RWPE2 (cell line): ENCODE data around the gene TEX54.

Experiments used
- ATAC-seq: fragments of 200-7000 bp; cut with Tn5 transposase; 3 replicates; pipeline ENCODE4 v1.9.1; 2021; ENCODE audit warnings: low read depth
- DNase-seq: peaks from one replicate; pipeline ENCODE4 v3.0.0-alpha.2; 2020; ENCODE audit warnings: low spot score
- H3K27ac ChIP-seq: fragments of 450-650 bp; 2 replicates; pipeline ENCODE4 v1.5.1; 2017; ENCODE audit warnings: mild to moderate bottlenecking; ENCODE audit not compliant: poor library complexity, severe bottlenecking
- H3K27me3 ChIP-seq: fragments of 250-450 bp; sonication (Bioruptor Pico); 2 replicates; pipeline ENCODE4 v1.5.1; 2021; ENCODE audit warnings: mild to moderate bottlenecking, moderate library complexity; ENCODE audit not compliant: insufficient read depth, poor library complexity, severe bottlenecking
- H3K36me3 ChIP-seq: fragments of 250-450 bp; sonication (Bioruptor Pico); 2 replicates; pipeline ENCODE4 v1.5.1; 2020; ENCODE audit warnings: low read depth, mild to moderate bottlenecking, moderate library complexity
- H3K4me1 ChIP-seq: fragments of 250-450 bp; sonication (Bioruptor Pico); 2 replicates; pipeline ENCODE4 v1.5.1; 2021; ENCODE audit warnings: mild to moderate bottlenecking, moderate library complexity; ENCODE audit not compliant: insufficient read depth, poor library complexity, severe bottlenecking
- H3K4me3 ChIP-seq: fragments of 250-450 bp; sonication (Bioruptor Pico); 2 replicates; pipeline ENCODE4 v1.5.1; 2021; ENCODE audit warnings: mild to moderate bottlenecking, moderate library complexity; ENCODE audit not compliant: severe bottlenecking
- H3K9me3 ChIP-seq: fragments of 250-450 bp; sonication (Bioruptor Pico); 2 replicates; pipeline ENCODE4 v1.5.1; 2021; ENCODE audit warnings: mild to moderate bottlenecking, moderate library complexity; ENCODE audit not compliant: severe bottlenecking
- CTCF ChIP-seq: fragments of 450-650 bp; IDR thresholded peaks from one replicate; pipeline ENCODE4 v1.5.1; 2017; ENCODE audit warnings: mild to moderate bottlenecking, moderate library complexity; ENCODE audit not compliant: poor library complexity, severe bottlenecking

The TEX54 gene

GRCh38 chr11:62791501-62792201 lies 41.0 kb downstream of the TEX54 start, which contains the start of gene TMEM223:
Gene TMEM223 (minus strand): TSS chr11:62792006. CDS start chr11:62791994, 12 bp downstream.
- Histone ChIP-seq H3K4me1 (peaks cover 9% of the 10 kb centered on the region), H3K27me3 (no peaks in the 10 kb centered on the region), H3K9me3 (no peaks in the 10 kb centered on the region), H3K4me3 (peak within 1 kb of the TSS; percentile 97), H3K36me3 (peaks cover 64% of the 10 kb centered on the region), H3K27ac (peak within 1 kb of the TSS; percentile 90)
- peak; percentile 85 for DNase-seq
- ATAC-seq: peak; percentile 80
- no peak for TF ChIP-seq CTCF

- Histone ChIP-seq H3K36me3 (peaks cover 49% of the 10 kb centered on the region), H3K27me3 (no peaks in the 10 kb centered on the region), H3K4me3 (no peak overlapping the region), H3K4me1 (peaks cover 9% of the 10 kb centered on the region), H3K9me3 (no peaks in the 10 kb centered on the region), H3K27ac (peak overlapping the region; percentile 90)
- ATAC-seq (no peak), DNase-seq (no peak)
- no peak for TF ChIP-seq CTCF
These were observed 43.1 kb downstream of the TEX54 start for GRCh38 chr11:62789576-62789975.

- Histone ChIP-seq H3K27me3 (no peaks in the 10 kb centered on the region), H3K36me3 (peaks cover 46% of the 10 kb centered on the region), H3K4me1 (peaks cover 9% of the 10 kb centered on the region), H3K9me3 (no peaks in the 10 kb centered on the region), H3K27ac (peak overlapping the region; percentile 90), H3K4me3 (no peak overlapping the region)
- DNase-seq (no peak), ATAC-seq (no peak)
- TF ChIP-seq CTCF: no peak
These were observed 43.6 kb downstream of the TEX54 start for GRCh38 chr11:62788991-62789390.

- H3K27ac ChIP-seq: peak within 1 kb of the TSS; percentile 90
These were observed 45.5 kb downstream of the TEX54 start, which contains the start of gene TMEM179B for GRCh38 chr11:62787005-62787759. Gene TMEM179B (plus strand): TSS chr11:62787402. CDS start chr11:62787432, 30 bp downstream.

More at GRCh38 chr11:62787005-62787759, 45.5 kb downstream of the TEX54 start, which contains the start of gene TMEM179B:
- Histone ChIP-seq H3K4me3 (peak within 1 kb of the TSS; percentile 89), H3K27me3 (no peaks in the 10 kb centered on the region), H3K9me3 (no peaks in the 10 kb centered on the region), H3K36me3 (peaks cover 36% of the 10 kb centered on the region), H3K4me1 (peaks cover 8% of the 10 kb centered on the region)
- TF ChIP-seq CTCF: peak; percentile 79
- DNase-seq (peak; percentile 98), ATAC-seq (peak; percentile 66)
